Skeletal muscle cell (primary cell): ENCODE measurements around the gene SPA17.
A peak's percentile ranks its signal among the peaks of the same experiment; 100 is the strongest.

Experiments used
- DNase-seq: peaks from one replicate; pipeline ENCODE4 v3.0.0-alpha.2; 2010; ENCODE audit warnings: low read depth
- H3K4me3 ChIP-seq: 2 replicates; pipeline ENCODE4 v1.5.1; 2011; ENCODE audit warnings: low read depth, mild to moderate bottlenecking, control low read depth, low read length, moderate library complexity

SPA17 gene

DNA sequence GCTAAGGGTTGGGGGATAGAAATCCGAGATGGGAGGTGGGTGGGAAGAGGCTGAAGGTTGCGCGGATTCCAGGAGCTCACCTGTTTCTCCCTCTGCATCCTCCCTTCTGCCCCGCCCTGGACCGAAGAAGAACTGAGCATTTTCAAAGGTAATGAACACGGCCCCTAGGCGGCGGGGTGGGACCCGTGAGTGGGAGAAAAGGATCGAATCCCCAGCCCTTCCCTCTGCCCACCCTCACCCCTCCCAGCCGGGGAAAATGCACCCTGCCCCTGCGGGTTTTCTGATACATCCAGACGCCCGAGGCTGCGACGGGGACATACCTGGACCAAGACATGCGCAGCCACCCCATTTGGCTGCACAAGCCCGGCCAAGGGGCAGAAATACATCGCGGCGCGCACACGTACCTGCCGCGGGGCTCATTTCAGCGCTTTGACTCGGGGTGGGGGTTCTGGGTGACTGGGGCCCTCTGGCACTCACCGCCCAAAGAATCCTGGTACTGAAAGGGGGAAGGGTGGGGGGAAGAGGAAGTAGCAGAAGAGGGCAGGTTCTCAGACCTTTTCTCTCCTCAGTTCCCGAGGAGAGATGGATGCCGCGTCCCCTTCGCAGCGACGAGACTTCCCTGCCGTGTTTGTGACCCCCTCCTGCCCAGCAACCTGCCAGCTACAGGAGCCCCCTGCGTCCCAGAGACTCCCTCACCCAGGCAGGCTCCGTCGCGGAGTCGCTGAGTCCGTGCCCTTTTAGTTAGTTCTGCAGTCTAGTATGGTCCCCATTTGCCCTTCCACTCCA lies 72.3 kb downstream of the SPA17 start:
- DNase-seq: no peak

DNA sequence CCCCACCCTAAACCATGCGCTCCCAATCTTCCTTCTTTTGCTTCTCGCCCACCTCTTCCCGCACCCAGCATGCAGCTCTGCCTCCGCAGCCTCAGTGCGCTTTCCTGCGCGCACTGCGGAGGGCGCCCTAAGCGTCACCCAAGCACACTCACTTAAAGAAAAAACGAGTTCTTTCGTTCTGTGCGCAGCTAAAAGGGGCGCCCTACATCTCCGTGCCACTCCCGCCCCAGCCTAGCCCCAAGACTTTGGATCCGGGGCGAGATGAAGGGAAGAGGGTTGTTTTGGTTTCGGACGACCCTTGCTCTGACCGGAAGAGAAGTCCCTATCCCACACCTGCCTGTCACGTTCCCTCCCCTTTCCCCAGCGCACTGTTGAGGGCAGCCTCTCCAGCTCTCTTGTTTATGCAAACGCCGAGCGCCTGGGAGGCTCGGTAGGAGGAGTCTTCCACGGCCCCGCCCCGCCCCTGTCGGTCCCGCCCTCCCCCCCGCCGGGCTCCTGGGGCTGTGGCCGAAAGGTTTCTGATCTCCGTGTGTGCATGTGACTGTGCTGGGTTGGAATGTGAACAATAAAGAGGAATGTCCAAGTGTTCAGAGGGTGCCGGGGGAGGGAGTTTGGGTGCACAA lies 73.0 kb downstream of the SPA17 start:
- H3K4me3 ChIP-seq: peak overlapping the region; percentile 59
- no peak for DNase-seq

More for the DNA sequence above, 72.3 kb downstream of the SPA17 start:
- H3K4me3 ChIP-seq: peak overlapping the region; percentile 59
